Sciatic nerve (tissue), 2 donors: Measurements from ENCODE around the gene MYLK3. TPM values are rescaled to one million over a fixed set of nuclear protein-coding genes. Genes with fewer than 3 reads are reported as not detected.
"Not testable (repeated sequence)": the region's sequence is repeated elsewhere in the genome, so short reads cannot be mapped to it uniquely, and the experiment has no call there.

ENCODE experiments used
- ATAC-seq: fragments of 200-7000 bp; cut with Tn5 transposase; one replicate; pipeline ENCODE4 v1.9.1; 2020; ENCODE audit warnings: mild to moderate bottlenecking, moderate library complexity
- DNase-seq: peaks from one replicate; pipeline ENCODE4 v3.0.0-alpha.2; 2020; ENCODE audit warnings: low spot score
- intact Hi-C: fragments of 100-400 bp; cut with DNase I; formaldehyde crosslinking; loops from one replicate; pipeline ENCODE4 v1.14.2; 2022
- total RNA-seq: library from RNA; stranded (reverse); fragmentation: NEBNext Ultra II Directional; extraction: Animal tissue kit (Norgen Biotek cat#: 25700); gene quantifications from one replicate; pipeline ENCODE4 v1.2.1, GENCODE V29; 2021
- donor health status: DM: no; HTN: no; CAD: no.
- donor health status: DM: no; HTN: no; CAD: no.

The MYLK3 gene
- 2.0 TPM for total RNA-seq

DNA sequence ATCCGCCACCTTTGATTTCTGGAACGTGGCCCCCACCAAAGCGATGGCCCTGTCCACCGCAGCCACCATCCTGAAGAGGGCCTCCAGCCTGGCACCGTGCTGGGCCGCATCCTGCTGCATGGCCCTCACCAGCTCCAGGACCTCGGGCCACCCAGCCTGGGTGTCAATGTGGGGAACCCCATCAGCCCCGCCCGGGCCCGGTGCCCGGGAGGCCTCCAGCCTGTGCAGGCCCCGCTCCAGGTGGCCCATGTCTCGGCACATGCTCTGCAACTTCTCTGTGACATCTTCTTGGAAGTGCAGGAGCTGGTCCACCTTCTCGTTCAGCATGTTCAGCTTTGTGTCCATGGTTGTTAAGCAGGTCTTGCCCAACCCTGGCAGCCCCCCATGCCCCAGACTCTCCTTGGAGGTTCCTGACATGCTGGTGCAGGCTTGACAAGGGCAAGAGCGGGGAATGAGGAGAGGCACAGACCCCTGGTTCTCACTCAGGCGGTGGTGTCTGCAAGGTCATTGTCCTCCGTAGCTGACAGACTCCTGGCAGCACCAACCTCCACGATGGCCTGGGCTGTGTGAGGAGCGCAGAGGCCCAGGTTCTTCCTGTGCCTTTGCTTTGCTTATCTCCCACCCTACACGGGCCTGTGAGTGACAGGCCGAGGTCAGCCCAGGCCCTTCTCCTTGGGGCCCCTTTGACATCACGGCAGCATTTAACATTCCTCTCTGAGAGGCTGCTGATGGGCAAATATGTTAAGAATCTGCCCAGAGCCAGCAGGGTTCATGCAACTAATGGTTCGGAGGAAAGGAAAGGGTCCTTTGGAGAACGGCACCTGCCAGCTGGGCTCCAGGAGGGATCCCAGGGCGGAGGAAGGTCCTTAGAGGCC, at the start of gene MYLK3:
MYLK3 (minus strand) TSS at position 568 of the 875 bp plus-strand sequence; CDS start at position 417, 151 bp downstream.
- ATAC-seq = no peak
- intact Hi-C loops = no loop called here
- no peak for DNase-seq

- intact Hi-C loops = no loop called here
- ATAC-seq (no peak), DNase-seq (no peak)
Observed at GRCh38 chr16:46797501-46797900, 49.4 kb upstream of the MYLK3 start.

DNA sequence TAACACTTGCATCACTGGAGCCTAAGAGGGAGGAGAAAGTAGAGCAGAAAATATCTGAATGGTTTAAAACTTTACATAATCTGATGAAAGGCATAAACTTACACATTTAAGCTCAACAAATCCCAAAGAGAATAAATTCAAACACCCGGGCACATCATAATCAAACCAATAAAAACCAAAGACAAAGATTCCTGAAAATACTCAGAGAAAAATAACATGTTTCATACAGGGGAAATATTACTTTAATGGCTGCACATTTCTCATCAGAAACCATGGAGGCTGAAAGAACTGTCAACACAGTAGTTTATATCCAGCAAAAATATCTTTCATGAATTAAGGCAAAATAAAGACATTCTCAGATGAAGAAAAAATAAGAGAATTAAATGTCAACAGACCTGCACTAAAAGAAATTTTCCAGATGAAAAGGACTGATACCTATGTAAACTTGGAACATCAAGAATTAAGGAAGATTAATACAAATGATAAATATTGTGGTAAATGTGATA, 48.7 kb upstream of the MYLK3 start:
- intact Hi-C loops = no loop called here
- ATAC-seq = no peak
- DNase-seq = no peak

GRCh38 chr16:46793841-46794240, 45.7 kb upstream of the MYLK3 start:
- intact Hi-C loops = no loop called here
- ATAC-seq = no peak
- no peak for DNase-seq

DNA sequence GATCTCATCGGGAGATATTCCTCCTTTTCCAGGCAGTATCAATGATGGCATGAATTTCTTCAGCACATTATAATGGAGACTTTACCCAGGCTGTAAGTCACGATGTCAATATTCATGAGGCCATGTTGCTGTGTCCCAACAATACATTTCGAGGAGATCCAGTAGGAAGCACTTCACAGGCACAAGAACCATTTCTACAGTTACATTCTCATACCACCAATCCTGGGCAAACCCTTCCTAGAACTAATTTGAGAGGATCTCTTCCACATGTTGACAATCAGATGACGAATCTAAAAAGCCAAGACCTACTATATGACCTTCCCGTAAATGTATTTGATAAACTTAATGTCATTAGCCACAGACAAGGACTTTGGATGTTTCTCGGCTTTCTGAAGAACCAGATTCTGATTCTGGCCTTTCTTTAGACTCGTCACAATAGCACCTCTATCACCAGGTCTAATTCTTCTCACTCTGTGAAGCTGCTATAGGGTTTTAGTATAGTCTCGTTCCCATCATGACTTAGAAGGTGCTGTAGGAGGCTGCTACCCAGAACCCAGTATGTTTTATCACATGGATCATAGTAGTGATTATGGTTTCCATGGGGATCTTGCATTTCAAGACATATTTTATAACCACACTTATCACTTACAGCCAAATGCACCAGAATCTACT, 42.6 kb upstream of the MYLK3 start:
- no peak for ATAC-seq
- intact Hi-C loops = no loop called here
- DNase-seq = no peak

DNA sequence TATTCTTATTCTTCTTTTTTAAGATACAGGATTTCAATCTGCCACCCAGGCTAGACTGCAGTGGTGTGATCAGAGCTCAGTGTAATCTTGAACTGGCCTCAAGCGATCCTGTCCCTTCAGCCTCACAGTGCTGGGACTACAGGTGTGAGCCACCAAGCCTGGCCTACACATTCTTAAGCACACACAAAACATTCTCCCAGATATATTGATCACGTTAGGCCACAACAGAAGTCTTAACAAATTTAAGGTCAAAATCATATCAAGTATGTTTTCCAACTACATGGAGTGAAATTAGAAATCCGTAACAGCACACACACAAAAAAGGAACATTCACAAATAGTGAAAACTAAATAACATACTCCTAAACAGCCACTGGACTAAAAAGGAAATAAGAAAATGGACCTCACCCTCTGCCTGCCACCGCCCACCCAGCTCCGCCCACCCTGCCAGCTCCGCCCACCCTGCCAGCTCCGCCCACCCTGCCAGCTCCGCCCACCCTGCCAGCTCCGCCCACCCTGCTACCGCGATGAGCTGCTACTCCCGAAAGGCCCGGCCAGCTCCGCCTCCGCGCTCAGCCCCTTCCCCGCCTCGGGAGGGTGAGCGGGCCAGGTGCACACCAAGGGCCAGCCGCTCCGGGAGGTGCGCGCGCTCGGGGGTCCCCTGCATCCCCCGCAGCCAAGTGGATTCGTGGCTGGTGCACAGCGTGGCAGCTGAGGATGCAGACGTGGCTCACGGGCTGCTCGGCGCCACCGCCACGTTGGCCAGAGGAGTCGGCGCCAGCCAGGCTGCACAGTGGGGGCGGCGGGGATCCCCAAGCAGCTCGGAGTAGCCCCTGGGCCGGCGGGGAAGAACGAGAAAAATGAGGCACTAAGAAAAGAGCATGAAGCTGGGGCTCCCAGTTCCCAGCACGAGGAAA, 41.6 kb upstream of the MYLK3 start:
- intact Hi-C loops = no loop called here
- ATAC-seq (peak; percentile 98), DNase-seq (peak; percentile 88)

- DNase-seq = no peak
- intact Hi-C loops = no loop called here
- no peak for ATAC-seq
Observed at GRCh38 chr16:46788891-46789474, 40.8 kb upstream of the MYLK3 start.

DNA sequence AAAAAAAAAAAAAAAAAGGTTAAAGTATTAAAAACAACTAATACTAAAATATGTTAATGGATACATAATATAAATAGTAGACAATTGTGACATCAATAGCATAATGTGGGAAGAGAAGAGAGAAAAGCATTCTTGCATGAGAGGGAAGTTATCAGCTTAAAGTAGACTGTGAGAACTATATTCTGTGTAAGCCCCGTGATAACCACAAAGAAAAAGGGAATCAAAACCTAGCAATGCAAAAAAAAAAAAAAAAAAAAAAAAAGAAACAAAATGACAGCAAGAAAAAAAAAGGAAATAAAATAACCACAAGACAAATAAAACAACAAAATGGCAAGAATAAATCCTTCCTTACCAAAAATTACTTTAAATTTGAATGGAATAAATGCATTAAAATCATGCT, 39.8 kb upstream of the MYLK3 start:
- no peak for DNase-seq
- no peak for ATAC-seq
- intact Hi-C loops = no loop called here

DNA sequence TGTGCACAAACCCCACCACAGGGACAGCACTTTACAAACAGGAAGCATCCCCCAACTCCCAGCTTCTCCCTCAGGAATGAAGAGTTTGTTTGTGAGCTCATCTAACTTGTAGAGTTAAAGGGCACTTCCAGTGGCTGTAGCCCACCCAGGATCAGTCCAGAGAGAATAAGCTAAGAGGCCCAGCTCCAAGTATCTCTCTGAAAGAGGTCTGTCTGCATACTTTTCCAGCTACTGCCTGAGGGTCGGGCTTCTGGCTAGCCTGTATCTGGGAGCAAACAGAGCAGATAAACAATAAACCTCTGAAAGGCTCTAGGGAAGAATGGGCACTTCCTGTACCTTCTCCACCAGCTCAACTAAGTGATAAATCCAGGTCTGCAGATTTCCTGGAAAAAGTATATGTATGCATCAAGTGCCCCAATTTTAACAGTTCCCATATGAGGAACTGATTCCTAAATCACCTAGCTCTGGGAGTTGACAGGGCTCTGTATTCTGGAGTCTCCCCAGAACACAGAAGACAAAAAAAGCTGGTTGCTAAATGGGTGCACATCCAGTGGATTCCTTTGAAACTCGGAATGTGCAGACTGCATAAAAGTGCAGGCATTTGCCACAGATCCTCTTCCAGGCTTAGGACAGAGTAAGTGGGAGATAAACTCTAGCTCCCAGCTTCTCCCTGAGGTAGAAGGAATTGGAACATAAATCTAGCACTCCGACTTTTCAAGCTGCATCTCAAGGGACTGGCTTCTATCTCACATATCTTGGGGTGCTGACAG, 37.1 kb upstream of the MYLK3 start:
- ATAC-seq = no peak

GRCh38 chr16:46784569-46784968, 36.4 kb upstream of the MYLK3 start:
- intact Hi-C loops = not testable (repeated sequence)

More for the DNA sequence above, 37.1 kb upstream of the MYLK3 start:
- DNase-seq = no peak
- intact Hi-C loops = no loop called here

GRCh38 chr16:46783800-46784199, 35.7 kb upstream of the MYLK3 start:
- DNase-seq (no peak), ATAC-seq (no peak)
- intact Hi-C loops = no loop called here

More at GRCh38 chr16:46784569-46784968, 36.4 kb upstream of the MYLK3 start:
- not testable (repeated sequence) for DNase-seq, ATAC-seq

DNA sequence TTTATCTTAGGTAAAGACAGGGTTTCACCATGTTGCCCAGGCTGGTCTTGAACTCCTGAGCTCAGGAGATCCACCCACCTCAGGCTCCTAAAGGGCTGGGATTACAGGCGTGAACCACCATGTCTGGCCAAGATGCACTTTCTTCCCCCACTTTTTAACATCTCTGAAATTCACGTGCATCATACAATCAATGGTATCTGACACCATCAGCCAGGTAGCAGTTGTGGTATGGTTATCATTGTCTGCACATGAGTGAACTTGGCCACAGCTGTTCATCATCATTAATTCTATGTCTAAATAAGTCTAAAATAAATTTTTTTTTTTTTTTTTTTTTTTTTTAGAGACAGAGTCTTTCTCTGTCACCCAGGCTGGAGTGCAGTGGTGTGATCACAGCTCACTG, 34.2 kb upstream of the MYLK3 start:
- intact Hi-C loops = no loop called here
- ATAC-seq (no peak), DNase-seq (no peak)

DNA sequence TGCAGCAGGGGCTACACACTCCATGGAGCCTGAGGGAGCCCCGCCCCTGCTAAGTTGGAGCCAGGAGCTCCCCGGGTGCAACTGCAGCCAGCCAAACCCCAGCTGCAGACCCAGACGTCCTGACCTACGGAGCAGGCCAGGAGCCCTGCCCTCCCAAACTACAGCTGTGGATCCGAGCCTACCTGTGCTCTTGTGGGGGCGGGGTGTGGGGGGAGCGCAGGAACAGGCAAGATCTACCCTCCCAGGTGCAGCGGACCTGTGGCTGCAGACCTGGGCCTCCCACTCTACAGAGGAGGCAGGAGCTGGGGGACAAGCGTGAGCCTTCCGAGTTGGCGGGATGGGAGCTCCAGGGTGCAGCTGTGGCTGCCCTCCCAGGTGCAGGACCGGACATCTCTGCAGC, 29.7 kb upstream of the MYLK3 start:
- intact Hi-C loops = no loop called here
- DNase-seq (no peak), ATAC-seq (no peak)

GRCh38 chr16:46775214-46775613, 27.1 kb upstream of the MYLK3 start:
- intact Hi-C loops = no loop called here
- ATAC-seq (no peak), DNase-seq (no peak)

GRCh38 chr16:46774743-46775177, 26.6 kb upstream of the MYLK3 start:
- intact Hi-C loops = no loop called here
- DNase-seq (no peak), ATAC-seq (no peak)

DNA sequence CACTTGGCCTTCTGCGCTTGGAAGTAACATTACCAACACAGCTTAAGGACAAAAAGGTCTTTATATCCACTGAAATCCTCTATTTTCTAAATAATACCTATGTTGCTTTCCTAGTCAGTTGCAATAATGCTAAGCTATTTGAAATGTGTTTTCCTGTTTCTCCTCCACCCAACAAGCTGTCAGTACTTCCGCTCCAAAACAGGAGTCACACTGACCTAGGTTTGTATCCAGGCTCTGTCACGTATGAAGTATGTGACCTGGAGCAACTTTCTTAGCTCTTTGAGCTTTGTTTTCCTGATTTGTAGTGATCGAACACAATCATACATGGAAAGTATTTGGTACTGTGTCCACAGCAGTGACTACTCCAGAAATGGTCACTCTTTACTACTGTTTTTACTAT, 24.3 kb upstream of the MYLK3 start:
- ATAC-seq = no peak
- intact Hi-C loops = no loop called here
- DNase-seq = no peak

GRCh38 chr16:46768809-46769208, 20.7 kb upstream of the MYLK3 start:
- DNase-seq (no peak), ATAC-seq (no peak)
- intact Hi-C loops = no loop called here

DNA sequence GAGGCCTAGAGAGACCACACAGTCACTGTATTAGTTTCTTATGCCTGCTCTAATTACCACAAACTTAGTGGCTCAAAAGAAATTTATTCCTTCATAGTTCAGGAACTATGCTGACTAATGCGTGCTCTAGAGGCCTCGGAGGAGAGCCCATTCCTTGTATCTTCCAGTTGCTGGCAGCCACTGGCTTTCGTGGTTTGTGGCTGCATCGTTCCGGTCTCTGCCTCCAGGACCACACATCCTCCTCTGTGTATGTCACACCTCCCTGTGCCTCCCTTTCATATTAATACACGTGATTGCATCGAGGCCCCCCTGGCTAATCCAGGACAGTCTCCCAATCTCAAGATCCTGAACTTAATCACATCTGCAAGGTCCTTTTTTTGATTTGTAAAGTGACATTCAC, 16.9 kb upstream of the MYLK3 start:
- ATAC-seq (no peak), DNase-seq (no peak)
- intact Hi-C loops = no loop called here
